NCI-H128 (cell line): ENCODE measurements around the gene COL16A1.

Experiments used
- DNase-seq: peaks from one replicate; lab custom pipeline; 2025; ENCODE audit not compliant: unreplicated experiment; lab: John Stamatoyannopoulos, UW

Gene COL16A1

GRCh38 chr1:31626223-31627207 is 77.3 kb downstream of the COL16A1 start:
- DNase-seq = no peak

GRCh38 chr1:31625561-31626222 is 78.1 kb downstream of the COL16A1 start:
- no peak for DNase-seq

GRCh38 chr1:31624731-31625514 is 78.9 kb downstream of the COL16A1 start:
- no peak for DNase-seq

GRCh38 chr1:31624309-31624708 is 79.5 kb downstream of the COL16A1 start:
- no peak for DNase-seq

- DNase-seq = no peak
Measured at GRCh38 chr1:31623365-31623764, 80.5 kb downstream of the COL16A1 start.

GRCh38 chr1:31621847-31622730 is 81.7 kb downstream of the COL16A1 start:
- no peak for DNase-seq

GRCh38 chr1:31621498-31621820 is 82.4 kb downstream of the COL16A1 start:
- no peak for DNase-seq

GRCh38 chr1:31620631-31621497 is 83.0 kb downstream of the COL16A1 start:
- no peak for DNase-seq

GRCh38 chr1:31618916-31619846 is 84.6 kb downstream of the COL16A1 start:
- DNase-seq = no peak

GRCh38 chr1:31617916-31618746 is 85.7 kb downstream of the COL16A1 start:
- DNase-seq = no peak

- DNase-seq = no peak
Measured at GRCh38 chr1:31617218-31617915, 86.5 kb downstream of the COL16A1 start, which contains the start of gene HCRTR1. Gene HCRTR1, plus strand, starts transcription at chr1:31617689. Its CDS starts 1,504 bp downstream, at chr1:31619193.

GRCh38 chr1:31615939-31616338 is 87.9 kb downstream of the COL16A1 start:
- DNase-seq = no peak

- DNase-seq = no peak
Measured at GRCh38 chr1:31615414-31615813, 88.4 kb downstream of the COL16A1 start.

GRCh38 chr1:31614414-31615005 is 89.3 kb downstream of the COL16A1 start:
- no peak for DNase-seq

GRCh38 chr1:31609514-31610118 is 94.2 kb downstream of the COL16A1 start:
- DNase-seq = no peak

GRCh38 chr1:31607360-31607759 is 96.5 kb downstream of the COL16A1 start:
- DNase-seq = no peak
